Lower leg skin (tissue), 3 donors: Measurements from ENCODE around the gene PPFIA1.

ENCODE experiments used
- CTCF ChIP-seq, 3 donors: fragments of 450-650 bp; IDR thresholded peaks; one replicate each; pipeline ENCODE4 v1.5.1; 2016; ENCODE audit warnings: antibody characterized with exemption in 3 of 3, mild to moderate bottlenecking in 3 of 3, moderate library complexity in 2 of 3
- POLR2A ChIP-seq, 2 donors: fragments of 450-650 bp; IDR thresholded peaks; one replicate each; pipeline ENCODE4 v1.6.1; 2016 to 2017; ENCODE audit warnings: antibody characterized with exemption in 2 of 2, mild to moderate bottlenecking in 1 of 2, moderate library complexity in 1 of 2

- TF ChIP-seq CTCF (IDR thresholded peaks at IDR 0.05) = no peak
- TF ChIP-seq POLR2A (IDR thresholded peaks at IDR 0.05) = no peak
These were observed 93.7 kb downstream of the PPFIA1 start for GRCh38 chr11:70364178-70364577.
